GM21515 (cell line): ENCODE results near the gene DUOX2.
"Not testable (repeated sequence)": the region's sequence is repeated elsewhere in the genome, so short reads cannot be mapped to it uniquely, and the experiment has no call there.

Source experiments
- ATAC-seq: cut with Tn5 transposase; IDR thresholded peaks from one replicate; pipeline ENCODE4 v1.9.1; 2021; ENCODE audit not compliant: unreplicated experiment

DUOX2 gene

GRCh38 chr15:45139770-45140169, 25.8 kb upstream of the DUOX2 start:
- no peak for ATAC-seq

GRCh38 chr15:45138814-45139765, 25.1 kb upstream of the DUOX2 start:
- ATAC-seq = no peak

- ATAC-seq = no peak
These were observed 23.7 kb upstream of the DUOX2 start for GRCh38 chr15:45137703-45138102.

GRCh38 chr15:45136378-45136764, 22.4 kb upstream of the DUOX2 start:
- ATAC-seq = no peak

GRCh38 chr15:45135705-45136377, 21.9 kb upstream of the DUOX2 start:
- not testable (repeated sequence) for ATAC-seq

- ATAC-seq = no peak
These were observed 21.0 kb upstream of the DUOX2 start for GRCh38 chr15:45134682-45135604.

GRCh38 chr15:45134046-45134445, 20.1 kb upstream of the DUOX2 start:
- no peak for ATAC-seq

GRCh38 chr15:45133561-45133920, 19.6 kb upstream of the DUOX2 start:
- no peak for ATAC-seq

- no peak for ATAC-seq
These were observed 19.0 kb upstream of the DUOX2 start for GRCh38 chr15:45132844-45133560.

- ATAC-seq = no peak
These were observed 17.5 kb upstream of the DUOX2 start for GRCh38 chr15:45131510-45131909.

GRCh38 chr15:45130291-45131000, 16.5 kb upstream of the DUOX2 start:
- ATAC-seq = no peak

- no peak for ATAC-seq
These were observed 15.7 kb upstream of the DUOX2 start, which contains the start of the genes DUOX1 and DUOXA1 for GRCh38 chr15:45129651-45130129. Gene DUOX1, plus strand, starts transcription at chr15:45129994. Its CDS starts 1,973 bp downstream, at chr15:45131967. Gene DUOXA1, minus strand, starts transcription at chr15:45129879. Its CDS starts 6,865 bp downstream, at chr15:45123014.

GRCh38 chr15:45128971-45129639, 15.1 kb upstream of the DUOX2 start:
- ATAC-seq = no peak

GRCh38 chr15:45126535-45127158, 12.7 kb upstream of the DUOX2 start:
- no peak for ATAC-seq

- ATAC-seq = no peak
These were observed 9.4 kb upstream of the DUOX2 start for GRCh38 chr15:45123397-45123796.

- ATAC-seq = no peak
These were observed 8.7 kb upstream of the DUOX2 start for GRCh38 chr15:45122719-45123118.

GRCh38 chr15:45121706-45122417, 7.9 kb upstream of the DUOX2 start:
- ATAC-seq = no peak

- ATAC-seq = no peak
These were observed 7.0 kb upstream of the DUOX2 start for GRCh38 chr15:45121020-45121419.
